Mesodermal cell (in vitro differentiated cells): ENCODE data around the gene SLC25A4. TPM values are rescaled to one million over a fixed set of nuclear protein-coding genes. Genes with fewer than 3 reads are reported as not detected.
"Not testable (repeated sequence)": the region's sequence is repeated elsewhere in the genome, so short reads cannot be mapped to it uniquely, and the experiment has no call there.

ENCODE experiments used
- H3K27ac ChIP-seq: 2 replicates; pipeline ENCODE4 v1.7.0; 2013; ENCODE audit warnings: mild to moderate bottlenecking, low read depth, low read length, moderate library complexity; ENCODE audit not compliant: severe bottlenecking
- H3K36me3 ChIP-seq: 2 replicates; pipeline ENCODE4 v1.7.1; 2013; ENCODE audit warnings: mild to moderate bottlenecking, low read length, moderate library complexity; ENCODE audit not compliant: control insufficient read depth, insufficient read depth
- H3K4me1 ChIP-seq: one replicate; pipeline ENCODE4 v1.7.1; 2013; ENCODE audit warnings: mild to moderate bottlenecking, low read length; ENCODE audit not compliant: insufficient read depth, control insufficient read depth, poor library complexity, severe bottlenecking
- H3K4me3 ChIP-seq: 2 replicates; pipeline ENCODE4 v1.7.0; 2013; ENCODE audit warnings: low read length, control low read depth, mild to moderate bottlenecking; ENCODE audit not compliant: insufficient read depth, poor library complexity, severe bottlenecking; ENCODE audit errors: extremely low read depth
- H3K9me3 ChIP-seq: 2 replicates; pipeline ENCODE4 v1.7.1; 2013; ENCODE audit warnings: mild to moderate bottlenecking, low read length, moderate library complexity; ENCODE audit not compliant: control insufficient read depth
- WGBS, 2 experiments: methylation state at CpG; one replicate each; pipeline ENCODE4 v1.1.5; 2013; ENCODE audit warnings: missing lambda C conversion rate in 2 of 2; ENCODE audit not compliant: insufficient coverage in 2 of 2; 5-methylcytosine and 5-hydroxymethylcytosine counted together
- polyA plus RNA-seq, 2 experiments: library from polyadenylated mRNA; stranded (reverse); fragments of 50-300 nt; gene quantifications; one replicate each; pipeline ENCODE4 v1.2.3, GENCODE V29; 2013

Gene SLC25A4
- polyA plus RNA-seq (2013, experiment 1 of 2): 15.3 TPM
- 13.8 TPM for polyA plus RNA-seq (2013, experiment 2 of 2)

- Histone ChIP-seq H3K4me1 (no peaks in the 10 kb centered on the region), H3K9me3 (no peaks in the 10 kb centered on the region), H3K27ac (no peak within 1 kb of the TSS), H3K4me3 (peak within 1 kb of the TSS; percentile 53), H3K36me3 (peaks cover 19% of the 10 kb centered on the region)
- 0 to 1% methylated on average over 63 to 69 of the region's 87 CpGs for WGBS, 2 experiments
Measured at GRCh38 chr4:185142912-185143600, at the start of gene SLC25A4. Gene SLC25A4, plus strand, starts transcription at chr4:185143266. Its CDS starts 107 bp downstream, at chr4:185143373.

- 71 to 89% methylated on average over 2 to 3 of the region's 3 CpGs for WGBS, 2 experiments
- no peaks in the 10 kb centered on the region for H3K4me1 ChIP-seq
- H3K27ac ChIP-seq: no peak overlapping the region
- H3K9me3 ChIP-seq: no peaks in the 10 kb centered on the region
- no peak overlapping the region for H3K4me3 ChIP-seq
- no peaks in the 10 kb centered on the region for H3K36me3 ChIP-seq
Measured at GRCh38 chr4:185093603-185094002, 49.5 kb upstream of the SLC25A4 start.

GRCh38 chr4:185096032-185096653 is 46.9 kb upstream of the SLC25A4 start:
- no peak overlapping the region for H3K4me3 ChIP-seq
- H3K27ac ChIP-seq: no peak overlapping the region
- no peaks in the 10 kb centered on the region for H3K4me1 ChIP-seq
- no peaks in the 10 kb centered on the region for H3K9me3 ChIP-seq
- no CpG with 5 or more reads among the region's 2 CpGs for WGBS, 2 experiments
- H3K36me3 ChIP-seq: no peaks in the 10 kb centered on the region

DNA sequence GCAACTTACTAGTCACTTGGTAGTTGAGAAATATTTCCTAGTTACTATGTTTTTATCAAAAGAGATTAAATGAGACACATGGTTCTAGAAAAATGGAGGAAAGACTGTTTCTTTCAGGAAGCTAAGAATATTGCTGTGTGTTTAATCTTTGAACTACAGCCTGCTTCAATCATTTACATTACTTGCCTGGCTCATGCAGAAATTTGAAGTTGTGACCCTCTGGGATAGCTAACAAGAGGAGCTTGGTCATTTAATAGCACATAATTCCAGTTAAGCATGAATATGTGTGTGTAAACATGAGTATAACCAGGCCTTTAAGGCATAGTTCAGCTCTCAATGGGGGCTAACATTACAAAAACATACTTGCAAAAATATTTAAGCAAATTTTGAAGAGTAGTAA is 44.6 kb upstream of the SLC25A4 start:
- Histone ChIP-seq H3K4me3 (no peak overlapping the region), H3K36me3 (no peaks in the 10 kb centered on the region), H3K4me1 (no peaks in the 10 kb centered on the region), H3K9me3 (no peaks in the 10 kb centered on the region), H3K27ac (no peak overlapping the region)

GRCh38 chr4:185099024-185099682 is 43.9 kb upstream of the SLC25A4 start:
- Histone ChIP-seq H3K27ac (no peak overlapping the region), H3K36me3 (no peaks in the 10 kb centered on the region), H3K9me3 (no peaks in the 10 kb centered on the region), H3K4me3 (no peak overlapping the region), H3K4me1 (no peaks in the 10 kb centered on the region)
- 67 to 77% methylated on average over 3 to 7 of the region's 8 CpGs for WGBS, 2 experiments

DNA sequence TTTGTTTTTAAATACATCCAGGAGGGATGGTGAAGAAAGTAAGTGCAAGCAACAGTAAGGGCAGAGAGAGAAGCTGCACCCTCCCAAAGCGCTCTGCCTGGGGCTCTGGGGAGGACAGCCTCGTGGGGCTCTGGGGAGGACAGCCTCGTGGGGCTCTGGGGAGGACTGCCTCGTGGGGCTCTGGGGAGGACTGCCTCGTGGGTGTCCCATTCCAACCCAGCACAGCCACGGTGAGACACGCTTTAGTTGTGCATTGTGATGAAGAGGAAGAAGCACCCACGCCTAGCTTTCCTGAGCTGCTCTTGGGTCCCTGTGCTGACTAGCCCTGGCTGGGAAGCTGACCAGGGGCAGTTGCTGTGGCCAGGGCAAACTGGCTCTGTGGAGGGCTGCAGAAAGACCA is 43.1 kb upstream of the SLC25A4 start:
- WGBS, 2 experiments: 91 to 92% methylated on average over 4 to 8 of the region's 8 CpGs
- H3K4me3 ChIP-seq: no peak overlapping the region
- H3K4me1 ChIP-seq: no peaks in the 10 kb centered on the region
- no peak overlapping the region for H3K27ac ChIP-seq
- H3K36me3 ChIP-seq: no peaks in the 10 kb centered on the region
- no peaks in the 10 kb centered on the region for H3K9me3 ChIP-seq

DNA sequence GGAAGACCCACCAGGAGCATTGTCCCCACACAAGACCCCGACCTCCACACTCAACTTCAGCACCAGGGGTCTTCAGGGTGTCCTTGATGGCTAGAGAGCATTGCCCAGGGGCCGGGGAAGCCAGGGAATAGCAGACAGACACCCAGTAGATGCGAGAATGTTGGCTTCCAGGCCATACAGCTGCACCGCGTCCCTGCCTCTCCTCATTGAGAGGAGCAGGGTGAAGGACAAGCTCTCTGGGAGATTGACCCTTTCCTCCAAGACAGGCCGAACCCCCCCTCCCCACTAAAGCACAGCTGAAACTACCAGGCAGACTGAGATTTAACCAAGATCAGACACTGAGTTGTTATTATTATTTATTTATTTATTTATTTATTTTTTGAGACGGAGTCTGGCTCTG is 42.6 kb upstream of the SLC25A4 start:
- no peaks in the 10 kb centered on the region for H3K4me1 ChIP-seq
- no peak overlapping the region for H3K27ac ChIP-seq
- 83 to 92% methylated on average over 3 to 5 of the region's 7 CpGs for WGBS, 2 experiments
- no peaks in the 10 kb centered on the region for H3K9me3 ChIP-seq
- no peaks in the 10 kb centered on the region for H3K36me3 ChIP-seq
- no peak overlapping the region for H3K4me3 ChIP-seq

- Histone ChIP-seq H3K9me3 (no peaks in the 10 kb centered on the region), H3K4me1 (no peaks in the 10 kb centered on the region), H3K36me3 (no peaks in the 10 kb centered on the region), H3K27ac (no peak overlapping the region), H3K4me3 (no peak overlapping the region)
- whole genome bisulfite sequencing, 2 experiments: 88 to 93% methylated on average over 8 to 9 of the region's 9 CpGs
Measured at GRCh38 chr4:185101354-185101890, 41.6 kb upstream of the SLC25A4 start.

DNA sequence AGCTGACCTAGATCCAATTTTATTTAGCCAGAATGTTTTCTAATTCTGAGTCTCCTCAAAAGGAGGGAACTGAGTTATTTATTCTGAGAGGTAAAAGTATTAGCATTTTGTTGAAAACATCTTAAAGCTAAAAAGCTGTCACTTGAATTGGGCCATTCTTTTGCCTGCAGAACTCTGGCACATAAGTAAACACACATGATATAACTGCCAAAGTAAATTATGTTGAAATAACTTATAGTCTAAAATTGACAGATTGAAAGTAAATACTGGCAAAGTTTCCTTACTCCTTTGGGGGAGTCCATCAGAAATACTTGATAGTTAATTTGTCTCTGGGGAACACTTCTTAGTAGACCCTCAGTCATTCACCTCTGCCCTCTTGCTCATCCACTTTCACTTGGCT is 38.3 kb upstream of the SLC25A4 start:
- Histone ChIP-seq H3K36me3 (no peaks in the 10 kb centered on the region), H3K4me3 (no peak overlapping the region), H3K9me3 (no peaks in the 10 kb centered on the region), H3K4me1 (no peaks in the 10 kb centered on the region), H3K27ac (no peak overlapping the region)

GRCh38 chr4:185106353-185106752 is 36.7 kb upstream of the SLC25A4 start:
- H3K36me3 ChIP-seq: no peaks in the 10 kb centered on the region
- H3K27ac ChIP-seq: no peak overlapping the region
- no peak overlapping the region for H3K4me3 ChIP-seq
- H3K4me1 ChIP-seq: no peaks in the 10 kb centered on the region
- WGBS, 2 experiments: 75 to 86% methylated on average over 1 to 2 of the region's 3 CpGs
- H3K9me3 ChIP-seq: no peaks in the 10 kb centered on the region

DNA sequence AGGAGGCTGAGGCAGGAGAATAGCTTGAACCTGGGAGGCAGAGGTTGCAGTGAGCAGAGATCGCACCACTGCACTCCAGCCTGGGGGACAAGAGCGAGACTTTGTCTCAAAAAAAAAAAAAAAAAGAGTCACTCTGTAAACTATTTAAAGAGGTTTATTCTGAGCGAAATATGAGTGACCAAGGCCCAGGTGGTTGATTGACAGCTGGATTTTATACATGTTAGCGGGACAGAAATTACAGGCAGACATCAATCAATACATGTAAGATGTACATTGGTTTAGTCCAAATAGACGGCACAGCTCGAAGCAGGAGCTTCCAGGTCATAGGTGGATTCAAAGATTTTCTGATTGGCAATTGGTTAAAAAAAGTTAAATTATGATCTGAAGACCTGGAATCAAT is 35.5 kb upstream of the SLC25A4 start:
- WGBS, 2 experiments: 94 to 100% methylated on average over 4 to 6 of the region's 6 CpGs
- H3K27ac ChIP-seq, H3K9me3 ChIP-seq, H3K4me3 ChIP-seq, H3K4me1 ChIP-seq, H3K36me3 ChIP-seq: not testable (repeated sequence)
